ENCODE data around the gene DDX47.
"Not testable (repeated sequence)": the region's sequence is repeated elsewhere in the genome, so short reads cannot be mapped to it uniquely, and the experiment has no call there.

DDX47 gene

DNA sequence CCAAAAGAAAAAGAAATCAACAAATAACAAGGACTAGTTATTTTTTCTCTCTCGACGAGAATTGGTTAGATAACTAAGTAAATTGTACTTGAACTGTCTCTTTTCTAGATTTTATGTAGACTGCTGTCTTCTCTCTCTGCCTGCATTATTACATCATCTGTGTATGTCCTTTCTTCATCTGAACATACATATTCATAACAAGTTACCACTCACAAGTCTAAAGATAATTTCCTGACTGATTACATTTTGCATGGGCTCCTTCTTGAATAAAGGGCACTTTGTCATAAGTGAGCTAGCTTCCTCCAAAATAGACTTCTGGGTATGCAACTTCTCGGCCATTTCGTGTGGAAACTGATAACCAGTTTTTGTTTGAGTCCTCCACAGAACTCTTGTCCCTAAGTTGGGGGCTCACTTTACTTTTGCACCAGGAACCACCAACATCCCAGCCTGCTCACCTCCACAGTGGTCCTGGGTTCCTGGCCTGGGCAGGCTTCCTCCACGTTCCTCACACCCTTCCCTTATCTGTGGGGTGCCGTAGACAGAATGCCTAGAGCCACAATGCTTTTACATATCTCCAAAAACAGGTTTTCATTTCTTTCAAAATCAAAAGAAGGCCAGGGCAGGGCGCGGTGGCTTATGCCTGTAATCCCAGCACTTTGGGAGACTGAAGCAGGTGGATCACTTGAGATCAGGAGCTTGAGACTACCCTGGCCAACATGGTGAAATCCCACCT lies 6.2 kb upstream of the DDX47 start:
- no peaks in the 10 kb centered on the region for H3K27me3 ChIP-seq (ENCODE audit: insufficient read depth, low read length, poor library complexity, severe bottlenecking)
- no peaks in the 10 kb centered on the region for H3K36me3 ChIP-seq (ENCODE audit: insufficient read depth, low read length)
- no peaks in the 10 kb centered on the region for H3K9me3 ChIP-seq (ENCODE audit: insufficient read depth, low read depth, low read length)
- H3K4me3 ChIP-seq (ENCODE audit: low read length, poor library complexity, severe bottlenecking) = no peak overlapping the region
- H3K79me2 ChIP-seq (ENCODE audit: insufficient read depth, low read length) = no peaks in the 10 kb centered on the region
- TF ChIP-seq EZH2phosphoT487 (IDR thresholded peaks at IDR 0.05; ENCODE audit: borderline replicate concordance) (no peak), CTCF (conservative IDR thresholded peaks at IDR 0.05; ENCODE audit: low read length) (no peak)
- peak overlapping the region; percentile 25 for H2AFZ ChIP-seq (ENCODE audit: low read length)
- H3K9ac ChIP-seq (ENCODE audit: low read depth, low read length, poor library complexity, severe bottlenecking) = no peak overlapping the region
- H3F3A ChIP-seq (ENCODE audit: low read depth) = peaks cover 5% of the 10 kb centered on the region; the same call in 1 of the 2 replicates
- H3K4me2 ChIP-seq (ENCODE audit: low read depth, low read length, poor library complexity, severe bottlenecking) = no peak overlapping the region
- peaks cover 35% of the 10 kb centered on the region for H3K4me1 ChIP-seq (ENCODE audit: insufficient read depth, low read length, poor library complexity, severe bottlenecking)
- H3K9me2 ChIP-seq (replicated peaks; ENCODE audit: low read depth, low read length) = no peaks in the 10 kb centered on the region
- H4K20me1 ChIP-seq (ENCODE audit: insufficient read depth, low read length, poor library complexity, severe bottlenecking) = no peaks in the 10 kb centered on the region

- not testable (repeated sequence) for H3F3A ChIP-seq (ENCODE audit: low read depth); H3K36me3 ChIP-seq (ENCODE audit: insufficient read depth, low read length); H2AFZ ChIP-seq (ENCODE audit: low read length); H3K9me2 ChIP-seq (replicated peaks; ENCODE audit: low read depth, low read length); H3K9ac ChIP-seq (ENCODE audit: low read depth, low read length, poor library complexity, severe bottlenecking); H4K20me1 ChIP-seq (ENCODE audit: insufficient read depth, low read length, poor library complexity, severe bottlenecking); H3K4me3 ChIP-seq (ENCODE audit: low read length, poor library complexity, severe bottlenecking); H3K27me3 ChIP-seq (ENCODE audit: insufficient read depth, low read length, poor library complexity, severe bottlenecking); H3K79me2 ChIP-seq (ENCODE audit: insufficient read depth, low read length); H3K9me3 ChIP-seq (ENCODE audit: insufficient read depth, low read depth, low read length)
- peak overlapping the region; percentile 84 for H3K4me2 ChIP-seq (ENCODE audit: low read depth, low read length, poor library complexity, severe bottlenecking)
- peaks cover 35% of the 10 kb centered on the region for H3K4me1 ChIP-seq (ENCODE audit: insufficient read depth, low read length, poor library complexity, severe bottlenecking)
Observed at GRCh38 chr12:12807517-12807903, 5.6 kb upstream of the DDX47 start.

- H3K27me3 ChIP-seq (ENCODE audit: insufficient read depth, low read length, poor library complexity, severe bottlenecking) = no peaks in the 10 kb centered on the region
- H2AFZ ChIP-seq (ENCODE audit: low read length) = peak overlapping the region; percentile 82
- H3K9me2 ChIP-seq (replicated peaks; ENCODE audit: low read depth, low read length) = no peaks in the 10 kb centered on the region
- no peaks in the 10 kb centered on the region for H3K79me2 ChIP-seq (ENCODE audit: insufficient read depth, low read length)
- TF ChIP-seq CTCF (conservative IDR thresholded peaks at IDR 0.05; ENCODE audit: low read length) (no peak), EZH2phosphoT487 (IDR thresholded peaks at IDR 0.05; ENCODE audit: borderline replicate concordance) (no peak)
- peaks cover 30% of the 10 kb centered on the region for H3K4me1 ChIP-seq (ENCODE audit: insufficient read depth, low read length, poor library complexity, severe bottlenecking)
- H3K9ac ChIP-seq (ENCODE audit: low read depth, low read length, poor library complexity, severe bottlenecking) = peak overlapping the region; percentile 70
- H3K4me2 ChIP-seq (ENCODE audit: low read depth, low read length, poor library complexity, severe bottlenecking) = peak overlapping the region; percentile 84
- peak overlapping the region; percentile 65 for H3K4me3 ChIP-seq (ENCODE audit: low read length, poor library complexity, severe bottlenecking)
- H3F3A ChIP-seq (ENCODE audit: low read depth) = peaks cover 5% of the 10 kb centered on the region; the same call in 1 of the 2 replicates
- H4K20me1 ChIP-seq (ENCODE audit: insufficient read depth, low read length, poor library complexity, severe bottlenecking) = no peaks in the 10 kb centered on the region
- no peaks in the 10 kb centered on the region for H3K36me3 ChIP-seq (ENCODE audit: insufficient read depth, low read length)
- H3K9me3 ChIP-seq (ENCODE audit: insufficient read depth, low read depth, low read length) = no peaks in the 10 kb centered on the region
Observed at GRCh38 chr12:12807970-12808702, 5.0 kb upstream of the DDX47 start.
